Astrocyte (in vitro differentiated cells and primary cell): ENCODE results near the gene HYKK. TPM values are rescaled to one million over a fixed set of nuclear protein-coding genes. Genes with fewer than 3 reads are reported as not detected.

Source experiments
- DNase-seq: peaks from one replicate; pipeline ENCODE4 v3.0.0-alpha.2; 2010; ENCODE audit warnings: low read depth
- FAIRE-seq: peaks from 2 replicates; lab custom pipeline; 2011; peaks lifted over from hg19 to GRCh38; lab: Jason Lieb, UNC
- H2AFZ ChIP-seq: 2 replicates; pipeline ENCODE4 v1.6.0; 2012; ENCODE audit warnings: low read depth, low read length, inconsistent platforms
- H3K27ac ChIP-seq: 2 replicates; pipeline ENCODE4 v1.5.1; 2011; ENCODE audit warnings: low read depth, low read length, inconsistent platforms
- H3K27me3 ChIP-seq: 2 replicates; pipeline ENCODE4 v1.6.0; 2011; ENCODE audit warnings: low read length, inconsistent platforms; ENCODE audit not compliant: insufficient read depth
- H3K36me3 ChIP-seq: 2 replicates; pipeline ENCODE4 v1.5.1; 2011; ENCODE audit warnings: low read length, inconsistent platforms; ENCODE audit not compliant: insufficient read depth
- H3K4me1 ChIP-seq: 2 replicates; pipeline ENCODE4 v1.5.1; 2011; ENCODE audit warnings: low read length, inconsistent platforms; ENCODE audit not compliant: insufficient read depth
- H3K4me2 ChIP-seq: 2 replicates; pipeline ENCODE4 v1.6.0; 2012; ENCODE audit warnings: low read length, inconsistent platforms
- H3K4me3 ChIP-seq: 2 replicates; pipeline ENCODE4 v1.5.1; 2011; ENCODE audit warnings: low read depth, mild to moderate bottlenecking, low read length, inconsistent platforms; ENCODE audit not compliant: insufficient read depth
- H3K79me2 ChIP-seq: 2 replicates; pipeline ENCODE4 v1.6.0; 2012; ENCODE audit warnings: mild to moderate bottlenecking, low read length, inconsistent platforms; ENCODE audit not compliant: insufficient read depth
- H3K9ac ChIP-seq: 2 replicates; pipeline ENCODE4 v1.6.0; 2012; ENCODE audit warnings: mild to moderate bottlenecking, low read length, inconsistent platforms
- H3K9me3 ChIP-seq: 2 replicates; pipeline ENCODE4 v1.5.1; 2012; ENCODE audit warnings: low read depth, mild to moderate bottlenecking, low read length, inconsistent platforms; ENCODE audit not compliant: insufficient read depth
- H4K20me1 ChIP-seq: 2 replicates; pipeline ENCODE4 v1.6.0; 2012; ENCODE audit warnings: low read length, inconsistent platforms; ENCODE audit not compliant: insufficient read depth
- H3K27ac Mint-ChIP-seq: one replicate; pipeline ENCODE4 v1.8.0; 2021; ENCODE audit warnings: mild to moderate bottlenecking, mixed read lengths; ENCODE audit not compliant: unreplicated experiment
- H3K27me3 Mint-ChIP-seq: one replicate; pipeline ENCODE4 v1.8.0; 2021; ENCODE audit warnings: low read depth, mixed read lengths; ENCODE audit not compliant: unreplicated experiment
- H3K36me3 Mint-ChIP-seq: one replicate; pipeline ENCODE4 v1.8.0; 2021; ENCODE audit warnings: low read depth, mixed read lengths; ENCODE audit not compliant: unreplicated experiment
- H3K4me1 Mint-ChIP-seq: one replicate; pipeline ENCODE4 v1.8.0; 2021; ENCODE audit warnings: low read depth, mixed read lengths; ENCODE audit not compliant: unreplicated experiment
- H3K4me3 Mint-ChIP-seq: one replicate; pipeline ENCODE4 v1.8.0; 2021; ENCODE audit warnings: mild to moderate bottlenecking, moderate library complexity, mixed read lengths; ENCODE audit not compliant: unreplicated experiment
- H3K9me3 Mint-ChIP-seq: one replicate; pipeline ENCODE4 v1.8.0; 2021; ENCODE audit warnings: mild to moderate bottlenecking, mixed read lengths; ENCODE audit not compliant: unreplicated experiment
- CTCF ChIP-seq: IDR thresholded peaks from 2 replicates; pipeline ENCODE4 v1.5.1; 2011; ENCODE audit warnings: low read depth, mild to moderate bottlenecking, inconsistent platforms, low read length, moderate library complexity; ENCODE audit not compliant: insufficient read depth
- EZH2 ChIP-seq: IDR thresholded peaks from 2 replicates; pipeline ENCODE4 v1.6.1; 2012; ENCODE audit warnings: mild to moderate bottlenecking, low read length, inconsistent platforms; ENCODE audit not compliant: insufficient read depth
- total RNA-seq: library from RNA; stranded (reverse); gene quantifications from 2 replicates; pipeline ENCODE4 v1.2.1, GENCODE V29; 2021

HYKK gene
- total RNA-seq, 1 donor from 2014 or later, result 1.3 TPM

- DNase-seq (no peak), FAIRE-seq (no peak)
- Histone ChIP-seq H2AFZ (no peak overlapping the region), H3K9me3 (no peaks in the 10 kb centered on the region), H4K20me1 (no peaks in the 10 kb centered on the region), H3K4me1 (no peaks in the 10 kb centered on the region), H3K27me3 (no peaks in the 10 kb centered on the region), H3K4me2 (no peak overlapping the region), H3K79me2 (no peaks in the 10 kb centered on the region), H3K9ac (no peak overlapping the region), H3K27ac (no peak overlapping the region), H3K4me3 (no peak overlapping the region), H3K36me3 (no peaks in the 10 kb centered on the region)
- Mint-ChIP-seq H3K36me3 (no peaks in the 10 kb centered on the region), H3K27me3 (peaks cover 8% of the 10 kb centered on the region), H3K27ac (no peak overlapping the region), H3K9me3 (no peaks in the 10 kb centered on the region), H3K4me1 (no peaks in the 10 kb centered on the region), H3K4me3 (no peak overlapping the region)
- TF ChIP-seq EZH2, result no peak
- no peak for TF ChIP-seq CTCF
Observed at GRCh38 chr15:78567531-78567930, 60.2 kb downstream of the HYKK start.

- Mint-ChIP-seq H3K36me3 (no peaks in the 10 kb centered on the region), H3K4me1 (no peaks in the 10 kb centered on the region)
- no peak for FAIRE-seq
Observed at GRCh38 chr15:78570710-78571109, 63.3 kb downstream of the HYKK start.

More at GRCh38 chr15:78570710-78571109, 63.3 kb downstream of the HYKK start:
- Histone ChIP-seq H2AFZ (no peak overlapping the region), H3K4me1 (no peaks in the 10 kb centered on the region), H3K36me3 (no peaks in the 10 kb centered on the region), H3K9me3 (no peaks in the 10 kb centered on the region), H3K27me3 (no peaks in the 10 kb centered on the region), H3K79me2 (no peaks in the 10 kb centered on the region), H3K4me2 (no peak overlapping the region), H3K27ac (no peak overlapping the region), H3K4me3 (no peak overlapping the region), H4K20me1 (no peaks in the 10 kb centered on the region), H3K9ac (no peak overlapping the region)
- Mint-ChIP-seq H3K27ac (no peak overlapping the region), H3K27me3 (peaks cover 1% of the 10 kb centered on the region), H3K9me3 (no peaks in the 10 kb centered on the region), H3K4me3 (no peak overlapping the region)
- no peak for DNase-seq
- TF ChIP-seq EZH2 (no peak), CTCF (no peak)
